GM19467 (cell line): ENCODE results near the gene OR1L6.

Source experiments
- ATAC-seq: cut with Tn5 transposase; IDR thresholded peaks from one replicate; pipeline ENCODE4 v1.9.1; 2021; ENCODE audit warnings: mild to moderate bottlenecking, moderate library complexity; ENCODE audit not compliant: unreplicated experiment

Gene OR1L6, protein sequence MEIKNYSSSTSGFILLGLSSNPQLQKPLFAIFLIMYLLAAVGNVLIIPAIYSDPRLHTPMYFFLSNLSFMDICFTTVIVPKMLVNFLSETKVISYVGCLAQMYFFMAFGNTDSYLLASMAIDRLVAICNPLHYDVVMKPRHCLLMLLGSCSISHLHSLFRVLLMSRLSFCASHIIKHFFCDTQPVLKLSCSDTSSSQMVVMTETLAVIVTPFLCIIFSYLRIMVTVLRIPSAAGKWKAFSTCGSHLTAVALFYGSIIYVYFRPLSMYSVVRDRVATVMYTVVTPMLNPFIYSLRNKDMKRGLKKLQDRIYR

DNA sequence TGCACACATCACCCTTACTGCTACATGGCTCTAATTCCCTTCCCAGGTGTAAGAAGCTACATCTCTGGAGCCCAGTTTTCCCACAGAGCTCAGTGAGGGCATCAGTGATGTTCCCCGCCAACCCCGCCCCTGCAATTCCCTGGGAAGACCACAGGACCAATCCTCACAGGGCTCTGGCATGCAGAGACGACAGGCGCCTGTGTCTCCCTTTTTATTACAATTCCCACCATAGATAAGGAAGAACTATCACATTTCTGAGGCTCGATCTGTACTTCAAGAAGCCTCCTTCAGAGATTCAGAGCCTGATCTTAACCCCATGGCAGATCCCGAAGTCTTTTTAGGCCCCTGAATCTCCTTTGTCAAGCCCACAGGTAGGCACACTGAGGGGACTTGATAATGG lies at the start of gene OR1L6:
Gene OR1L6, plus strand, starts transcription at position 301 of the 400 bp plus-strand sequence. CDS start 7,545 bp downstream, outside the sequence.
- no peak for ATAC-seq

DNA sequence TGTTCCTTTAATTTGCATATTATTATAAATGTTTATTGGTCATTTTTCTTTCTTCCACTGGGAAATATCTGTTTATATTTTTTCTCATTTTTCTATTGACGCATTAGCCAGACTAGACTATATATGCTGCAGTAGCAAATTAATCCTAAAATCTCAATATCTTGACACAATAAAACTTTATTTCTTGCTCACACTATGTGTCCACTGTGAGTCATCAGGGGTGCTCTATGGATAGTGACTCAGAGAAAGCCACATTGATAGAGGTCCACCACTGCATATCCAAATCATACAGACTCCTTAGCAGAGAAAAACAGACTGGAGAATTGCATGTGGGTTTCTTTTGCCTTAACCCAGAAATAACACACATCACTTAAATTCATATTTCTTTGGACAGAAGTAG lies 46.4 kb upstream of the OR1L6 start:
- no peak for ATAC-seq

DNA sequence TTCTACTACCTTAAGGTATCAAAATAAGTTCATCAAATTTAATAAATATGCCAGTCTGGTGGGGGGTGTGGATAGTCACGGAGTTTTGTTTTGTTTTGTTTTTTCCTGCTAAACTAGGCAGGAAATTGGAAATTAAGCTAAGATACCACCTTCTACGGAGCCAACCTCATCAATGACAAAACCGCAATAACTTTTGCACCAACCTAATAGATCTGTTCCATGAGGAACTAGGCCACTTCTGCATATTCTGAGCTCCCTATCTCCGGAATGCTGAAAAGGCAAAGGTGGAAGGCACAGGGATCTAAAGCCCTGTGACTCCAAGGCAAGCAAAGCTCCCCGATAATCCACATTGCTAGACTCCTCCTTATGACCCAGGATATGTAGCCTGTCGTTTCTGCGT lies 24.1 kb upstream of the OR1L6 start:
- no peak for ATAC-seq

- no peak for ATAC-seq
Measured at GRCh38 chr9:122719218-122719617, 22.9 kb upstream of the OR1L6 start.

DNA sequence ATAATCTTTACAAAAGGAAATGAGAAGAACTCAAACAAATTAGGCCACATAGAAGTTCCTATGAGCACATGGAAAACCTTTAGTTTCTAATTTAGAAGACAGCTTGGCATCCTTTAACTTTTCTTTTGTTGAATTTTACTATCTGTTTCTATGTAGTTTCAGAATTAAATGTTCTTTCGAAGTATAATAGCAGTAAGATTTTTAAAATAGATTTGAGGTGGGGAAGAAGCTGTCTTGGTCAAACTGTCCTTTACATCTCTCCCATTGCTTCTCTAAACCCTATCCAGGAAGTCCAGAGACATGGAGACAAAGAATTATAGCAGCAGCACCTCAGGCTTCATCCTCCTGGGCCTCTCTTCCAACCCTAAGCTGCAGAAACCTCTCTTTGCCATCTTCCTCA lies 18.4 kb upstream of the OR1L6 start, which contains the start of gene OR1L4:
Gene OR1L4, plus strand, starts transcription at position 301 of the 400 bp plus-strand sequence. Its CDS starts 0 bp downstream, at position 301.
- no peak for ATAC-seq

GRCh38 chr9:122754825-122755224 lies 12.7 kb downstream of the OR1L6 start:
- ATAC-seq = no peak

GRCh38 chr9:122767817-122768216 lies 25.7 kb downstream of the OR1L6 start:
- ATAC-seq = no peak

DNA sequence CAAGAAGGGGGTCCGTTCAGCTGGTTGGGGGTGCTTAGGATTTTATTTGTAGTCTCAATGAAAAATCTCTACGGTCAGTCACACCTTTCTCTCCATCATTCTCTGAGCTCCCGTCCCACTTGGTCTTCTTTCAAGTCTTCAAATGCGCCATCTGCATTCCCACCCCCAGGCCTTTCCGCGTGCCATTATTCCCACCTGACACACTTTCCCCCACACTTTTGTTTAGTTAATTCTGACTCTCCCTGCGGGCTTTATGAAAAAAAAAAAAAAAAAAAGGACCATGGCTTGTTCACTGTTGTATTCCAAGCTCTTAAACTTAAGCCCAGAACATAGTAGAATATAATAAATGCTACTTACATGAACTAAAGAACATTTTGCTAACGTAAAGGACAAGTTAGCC lies 34.9 kb downstream of the OR1L6 start:
- ATAC-seq = no peak

GRCh38 chr9:122777935-122778627 lies 36.0 kb downstream of the OR1L6 start:
- no peak for ATAC-seq

DNA sequence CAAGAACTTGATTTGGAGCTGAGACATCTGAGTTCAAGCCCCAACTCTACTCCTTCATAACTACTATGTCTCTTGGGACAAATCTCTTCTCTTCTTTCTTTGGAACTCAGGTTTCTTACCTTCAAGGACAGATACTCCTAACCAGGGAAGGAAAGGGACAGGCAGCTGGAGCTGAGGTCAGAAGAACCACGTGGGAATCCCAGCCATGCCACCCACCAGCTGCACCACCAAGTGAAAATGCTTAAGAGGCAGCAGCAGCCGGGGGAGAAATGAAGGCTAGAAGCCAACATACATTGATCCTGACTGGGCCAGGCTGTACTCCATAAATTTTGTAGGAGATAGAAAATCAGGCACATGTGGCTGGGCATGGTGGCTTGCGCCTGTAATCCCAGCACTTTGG lies 37.1 kb downstream of the OR1L6 start:
- no peak for ATAC-seq

GRCh38 chr9:122780026-122780425 lies 37.9 kb downstream of the OR1L6 start:
- ATAC-seq = no peak

DNA sequence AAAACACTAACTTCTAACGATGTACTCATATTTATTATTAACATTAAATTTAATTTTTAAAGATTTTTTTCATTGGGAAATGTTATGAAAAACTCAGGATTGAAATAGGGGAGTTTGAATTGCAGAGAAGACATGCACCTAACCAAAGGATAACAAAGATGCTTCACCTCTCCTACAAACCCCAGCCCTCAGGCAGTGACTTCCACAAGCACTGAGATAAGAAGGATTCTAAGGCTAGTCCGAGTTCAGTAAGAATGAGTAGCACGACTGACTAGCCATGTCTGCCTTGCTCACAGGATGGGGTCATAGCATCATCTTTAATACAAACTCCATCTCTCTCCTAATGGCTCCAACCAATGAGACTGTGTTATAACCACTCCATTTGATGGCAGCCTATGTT lies 39.6 kb downstream of the OR1L6 start:
- ATAC-seq = no peak

GRCh38 chr9:122785269-122785668 lies 43.2 kb downstream of the OR1L6 start:
- no peak for ATAC-seq

DNA sequence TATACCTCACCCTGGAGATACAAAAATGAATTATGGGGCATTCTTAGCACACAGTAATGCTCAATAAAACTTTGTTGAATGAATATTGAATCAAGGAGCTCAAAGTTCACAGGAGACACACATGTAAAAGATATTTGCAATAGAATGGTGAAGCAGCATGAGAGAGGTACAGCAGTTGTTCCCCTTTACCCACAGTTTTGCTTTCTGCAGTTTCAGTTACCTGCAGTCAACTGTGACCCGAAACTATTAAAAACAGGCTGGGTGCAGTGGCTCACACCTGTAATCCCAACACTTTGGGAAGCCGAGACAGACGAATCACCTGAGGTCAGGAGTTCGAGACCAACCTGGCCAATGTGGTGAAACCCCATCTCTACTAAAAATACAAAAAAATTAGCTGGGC lies 44.2 kb downstream of the OR1L6 start:
- no peak for ATAC-seq

DNA sequence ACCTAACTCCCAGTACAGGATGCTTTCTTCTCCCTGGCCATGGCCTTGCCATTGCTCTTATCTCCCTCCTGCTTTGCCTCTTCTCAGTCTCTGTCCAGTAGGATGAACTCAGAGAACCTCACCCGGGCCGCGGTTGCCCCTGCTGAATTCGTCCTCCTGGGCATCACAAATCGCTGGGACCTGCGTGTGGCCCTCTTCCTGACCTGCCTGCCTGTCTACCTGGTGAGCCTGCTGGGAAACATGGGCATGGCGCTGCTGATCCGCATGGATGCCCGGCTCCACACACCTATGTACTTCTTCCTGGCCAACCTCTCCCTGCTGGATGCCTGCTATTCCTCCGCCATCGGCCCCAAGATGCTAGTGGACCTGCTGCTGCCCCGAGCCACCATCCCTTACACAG lies 46.7 kb downstream of the OR1L6 start, which contains the start of gene OR5C1:
Gene OR5C1, plus strand, starts transcription at position 103 of the 400 bp plus-strand sequence. Its CDS starts 0 bp downstream, at position 103.
- no peak for ATAC-seq

- no peak for ATAC-seq
Measured at GRCh38 chr9:122789256-122790046, 47.3 kb downstream of the OR1L6 start.

- ATAC-seq = no peak
Measured at GRCh38 chr9:122791872-122792669, 50.0 kb downstream of the OR1L6 start.

- ATAC-seq = no peak
Measured at GRCh38 chr9:122797316-122798063, 55.4 kb downstream of the OR1L6 start.
